ENCODE measurements around the gene SRI.

DNA sequence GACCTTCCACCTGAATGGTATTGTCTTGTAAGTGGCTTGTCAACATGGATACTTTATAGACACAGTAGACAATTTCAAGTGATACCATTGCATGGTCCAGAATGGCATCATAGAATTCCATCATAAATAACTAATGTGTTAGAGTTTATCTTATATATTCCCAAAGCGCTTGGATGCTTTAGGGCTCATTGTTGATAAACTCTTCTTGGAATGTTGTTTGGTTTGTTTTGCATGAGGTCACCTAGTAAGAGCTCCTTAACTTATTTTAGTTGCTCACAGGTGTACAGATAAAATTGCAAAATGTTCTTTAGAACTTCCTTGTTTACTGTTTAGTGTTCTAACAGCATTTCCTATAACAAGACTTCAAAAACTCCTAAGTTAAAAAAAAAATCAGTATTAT, 36.8 kb downstream of the SRI start:
- no peak for TF ChIP-seq CTCF (IDR thresholded peaks at IDR 0.05)
- no peak for TF ChIP-seq POLR2A (IDR thresholded peaks at IDR 0.05; ENCODE audit: low read depth)
- TF ChIP-seq POLR2AphosphoS5 (IDR thresholded peaks at IDR 0.05): no peak
- no peak for TF ChIP-seq EP300 (IDR thresholded peaks at IDR 0.05)

Measured in esophagus muscularis mucosa (tissue), 4 donors.